Pancreas (tissue), 10 donors: ENCODE measurements around the gene CLSTN3. TPM values are rescaled to one million over a fixed set of nuclear protein-coding genes. Genes with fewer than 3 reads are reported as not detected.

Experiments
- ATAC-seq, 4 donors: fragments of 200-7000 bp; cut with Tn5 transposase; one replicate each; pipeline versions ENCODE4 v1.8.0 to v1.9.1; 2020; ENCODE audit warnings: mild to moderate bottlenecking in 4 of 4, moderate library complexity in 4 of 4
- DNase-seq, 6 donors: peaks; one replicate each; pipeline ENCODE4 v3.0.0-alpha.2; 2020
- FAIRE-seq: peaks from 2 replicates; lab custom pipeline; 2012; peaks lifted over from hg19 to GRCh38; lab: Jason Lieb, UNC
- H3K27ac ChIP-seq, 4 donors: fragments of 200-600 bp; sonication (generic); 1 replicate in 3 of 4; 2 replicates in 1 of 4; pipeline versions ENCODE4 v1.5.0 to v1.8.0; 2020
- H3K27me3 ChIP-seq, 4 donors: fragments of 200-600 bp; one replicate each; pipeline ENCODE4 v1.8.0; 2021
- H3K36me3 ChIP-seq, 3 donors: fragments of 200-600 bp; sonication (generic) in 1 of 3; one replicate each; pipeline versions ENCODE4 v1.5.0 to v1.8.0; 2020 to 2021
- H3K4me1 ChIP-seq, 3 donors: fragments of 200-600 bp; one replicate each; pipeline ENCODE4 v1.8.0; 2021
- H3K4me3 ChIP-seq, 4 donors: fragments of 200-600 bp; sonication (generic) in 2 of 4; one replicate each; pipeline versions ENCODE4 v1.5.0 to v1.8.0; 2020 to 2021
- H3K9me3 ChIP-seq, 4 donors: fragments of 200-600 bp; one replicate each; pipeline ENCODE4 v1.8.0; 2021
- WGBS, 2 donors: extraction: QIAGEN DNeasy Blood & Tissue Kit; methylation state at CpG; one replicate each; pipeline ENCODE4 v1.1.7; 2013; 5-methylcytosine and 5-hydroxymethylcytosine counted together
- intact Hi-C, 3 donors: fragments of 100-400 bp; cut with DNase I; formaldehyde crosslinking; loops; one replicate each; pipeline versions ENCODE4 v1.11.1 to v1.14.2; 2022
- polyA plus RNA-seq, 2 donors: library from polyadenylated mRNA; stranded (reverse); fragments of 200-250 nt; gene quantifications; one replicate each; pipeline ENCODE4 v1.2.3, GENCODE V29; 2013
- total RNA-seq, 6 donors: library from RNA; stranded (reverse); fragmentation: NEBNext Ultra II Directional in 4 of 6; extraction: Animal tissue kit (Norgen Biotek cat#: 25700) in 4 of 6; gene quantifications; one replicate each; pipeline versions ENCODE4 v1.2.1 to v1.2.4, GENCODE V29; 2021 to 2023
- TF ChIP-seq, protein P1 (sequence below), 4 donors: fragments of 200-600 bp; sonication (generic) in 3 of 4; IDR thresholded peaks; one replicate each; pipeline versions ENCODE4 v1.5.0 to v1.8.0; 2021; ENCODE audit warnings: antibody characterized with exemption in 4 of 4
- donor health status: healthy with polysubstance abuse.
- donor health status: DM: no; HTN: no; CAD: no; lungs with moderate emphysema.
- donor health status: DM: no; HTN: no; CAD: no.
- donor health status: control.
- donor health status: control.
- donor health status: Bipolar disorder and iron deficiency.
- donor health status: DM: yes; HTN: yes; CAD: no.
- donor health status: DM: no; HTN: no; CAD: no.
- donor health status: DM: no; HTN: no; CAD: no.
- donor health status: DM: yes; HTN: yes; CAD: no.

CLSTN3 gene
- total and polyA plus RNA-seq, 8 donors, result 7.8 to 26.2 (median 18.0) TPM

DNA sequence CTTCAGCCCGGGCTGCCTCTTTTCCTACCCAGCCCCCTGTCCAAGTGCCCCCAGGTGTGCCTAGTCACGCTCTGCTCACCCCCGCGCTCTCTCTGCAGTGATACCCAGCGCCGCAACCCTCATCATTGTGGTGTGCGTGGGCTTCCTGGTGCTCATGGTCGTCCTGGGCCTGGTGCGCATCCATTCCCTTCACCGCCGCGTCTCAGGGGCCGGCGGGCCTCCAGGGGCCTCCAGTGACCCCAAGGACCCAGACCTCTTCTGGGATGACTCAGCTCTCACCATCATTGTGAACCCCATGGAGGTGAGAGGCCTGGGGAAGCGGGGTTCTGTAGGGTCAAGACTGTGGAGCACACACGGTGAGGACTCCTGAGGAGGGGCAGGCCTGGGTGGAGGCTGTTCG lies 27.2 kb downstream of the CLSTN3 start:
- TF ChIP-seq, protein P1, sequence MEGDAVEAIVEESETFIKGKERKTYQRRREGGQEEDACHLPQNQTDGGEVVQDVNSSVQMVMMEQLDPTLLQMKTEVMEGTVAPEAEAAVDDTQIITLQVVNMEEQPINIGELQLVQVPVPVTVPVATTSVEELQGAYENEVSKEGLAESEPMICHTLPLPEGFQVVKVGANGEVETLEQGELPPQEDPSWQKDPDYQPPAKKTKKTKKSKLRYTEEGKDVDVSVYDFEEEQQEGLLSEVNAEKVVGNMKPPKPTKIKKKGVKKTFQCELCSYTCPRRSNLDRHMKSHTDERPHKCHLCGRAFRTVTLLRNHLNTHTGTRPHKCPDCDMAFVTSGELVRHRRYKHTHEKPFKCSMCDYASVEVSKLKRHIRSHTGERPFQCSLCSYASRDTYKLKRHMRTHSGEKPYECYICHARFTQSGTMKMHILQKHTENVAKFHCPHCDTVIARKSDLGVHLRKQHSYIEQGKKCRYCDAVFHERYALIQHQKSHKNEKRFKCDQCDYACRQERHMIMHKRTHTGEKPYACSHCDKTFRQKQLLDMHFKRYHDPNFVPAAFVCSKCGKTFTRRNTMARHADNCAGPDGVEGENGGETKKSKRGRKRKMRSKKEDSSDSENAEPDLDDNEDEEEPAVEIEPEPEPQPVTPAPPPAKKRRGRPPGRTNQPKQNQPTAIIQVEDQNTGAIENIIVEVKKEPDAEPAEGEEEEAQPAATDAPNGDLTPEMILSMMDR (IDR thresholded peaks at IDR 0.05), result no peak
- 89 to 91% methylated on average over 17 of the region's 17 CpGs for WGBS, 2 donors
- H3K27me3 ChIP-seq, result no peaks in the 10 kb centered on the region

DNA sequence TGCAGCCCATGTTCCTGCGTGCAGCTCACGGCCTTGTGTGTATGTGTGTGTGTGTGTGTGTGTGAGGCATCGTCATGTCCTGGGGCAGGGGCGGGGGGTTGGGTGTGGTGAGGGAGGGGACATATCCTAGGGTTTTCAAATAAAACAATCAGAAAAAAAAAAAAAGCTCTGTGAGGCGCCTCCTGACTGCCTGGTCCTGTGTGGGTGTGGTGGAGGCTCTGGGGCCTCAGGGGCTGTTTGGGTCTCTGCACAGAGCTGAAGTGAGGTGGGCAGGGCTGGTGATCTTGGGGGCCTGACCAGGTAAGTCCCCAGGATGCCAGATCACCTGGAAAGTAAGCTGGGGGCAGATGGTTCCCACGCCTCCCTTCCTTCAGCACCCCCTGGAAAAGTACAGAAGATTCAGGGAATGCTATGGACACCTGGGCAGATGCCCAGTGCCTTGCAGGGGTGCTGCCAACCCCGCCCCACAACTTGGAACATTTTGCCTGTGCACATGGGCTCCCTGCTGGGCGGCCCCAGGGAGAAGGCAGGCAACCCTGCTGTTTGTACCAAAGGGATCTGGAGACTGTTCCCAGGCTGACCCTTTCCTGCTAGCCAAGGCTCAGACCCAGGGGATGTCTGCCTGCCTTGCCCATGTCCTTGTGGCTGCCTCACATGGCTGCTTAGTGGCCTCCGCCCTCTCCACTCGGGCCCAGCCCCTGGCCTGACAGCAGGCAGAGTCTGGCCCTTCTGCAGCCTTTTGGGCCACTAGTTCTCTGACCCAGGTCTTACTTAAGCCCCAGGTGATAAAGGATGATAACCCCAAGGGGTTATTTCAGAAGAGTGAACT lies 28.8 kb downstream of the CLSTN3 start:
- FAIRE-seq (no peak), DNase-seq (no peak), ATAC-seq (no peak)
- Histone ChIP-seq H3K4me1 (no peaks in the 10 kb centered on the region), H3K36me3 (peaks cover 0 to 5% (median 0%) of the 10 kb centered on the region in 3 donors), H3K4me3 (no peak overlapping the region), H3K27me3 (no peaks in the 10 kb centered on the region), H3K9me3 (no peaks in the 10 kb centered on the region), H3K27ac (no peak overlapping the region)
- TF ChIP-seq, protein P1 (IDR thresholded peaks at IDR 0.05), result no peak
- intact Hi-C loops, result no loop called here
- WGBS, 2 donors, result 75 to 76% methylated on average over 10 of the region's 10 CpGs

More for the DNA sequence above, 27.2 kb downstream of the CLSTN3 start:
- intact Hi-C loops, result no loop called here
- no peak for ATAC-seq
- Histone ChIP-seq H3K9me3 (no peaks in the 10 kb centered on the region), H3K27ac (no peak overlapping the region), H3K4me3 (no peak overlapping the region), H3K36me3 (peaks cover 0 to 5% (median 0%) of the 10 kb centered on the region in 3 donors), H3K4me1 (no peaks in the 10 kb centered on the region)
- FAIRE-seq, result no peak
- DNase-seq, result no peak

DNA sequence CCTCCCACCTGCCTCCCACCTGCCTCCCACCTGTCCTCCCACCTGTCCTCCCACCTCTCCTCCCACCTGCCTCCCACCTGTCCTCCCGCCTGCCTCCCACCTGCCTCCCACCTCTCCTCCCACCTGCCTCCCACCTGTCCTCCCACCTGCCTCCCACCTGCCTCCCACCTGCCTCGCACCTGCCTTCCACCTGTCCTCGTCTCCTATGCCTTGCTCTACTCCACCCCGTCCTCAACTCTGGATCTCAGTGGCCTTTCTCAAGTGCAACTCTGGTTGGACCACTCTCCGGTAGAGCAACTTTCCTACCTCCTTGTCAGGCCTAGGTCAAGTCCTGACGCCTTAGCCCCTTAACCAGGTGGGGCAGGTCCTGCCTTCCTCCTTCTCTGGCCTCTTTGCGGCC lies 30.0 kb downstream of the CLSTN3 start:
- intact Hi-C loops, result no loop called here

DNA sequence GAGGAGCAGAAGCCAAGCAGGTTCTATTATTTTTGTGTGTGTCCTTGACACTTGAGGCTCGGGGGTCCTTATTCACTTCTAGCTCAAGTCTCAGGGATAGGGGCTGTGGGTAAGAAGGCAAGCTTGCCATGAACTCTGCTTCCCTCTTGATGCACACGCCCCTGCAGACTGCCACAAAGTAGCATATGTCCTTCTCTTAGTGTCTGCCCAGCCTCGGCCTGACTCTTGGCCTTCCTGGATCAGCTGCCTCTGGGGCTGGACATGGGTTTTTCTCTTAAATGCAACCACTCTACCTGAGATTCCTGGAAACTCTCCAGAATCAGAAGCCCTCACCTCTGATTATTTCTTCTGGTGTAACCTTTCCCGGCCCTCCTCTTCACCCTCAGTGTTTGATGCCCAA lies 31.2 kb downstream of the CLSTN3 start:
- ATAC-seq (no peak), FAIRE-seq (no peak), DNase-seq (no peak)
- TF ChIP-seq, protein P1 (IDR thresholded peaks at IDR 0.05), result no peak
- H3K4me3 ChIP-seq, result no peak overlapping the region
- WGBS, 2 donors, result 76 to 84% methylated on average over 4 of the region's 4 CpGs
- no peaks in the 10 kb centered on the region for H3K27me3 ChIP-seq
- intact Hi-C loops, result no loop called here
- H3K36me3 ChIP-seq, result no peaks in the 10 kb centered on the region
- H3K9me3 ChIP-seq, result no peaks in the 10 kb centered on the region
- H3K27ac ChIP-seq, result no peak overlapping the region
- H3K4me1 ChIP-seq, result no peaks in the 10 kb centered on the region

More for the DNA sequence above, 30.0 kb downstream of the CLSTN3 start:
- WGBS, 2 donors, result 65 to 67% methylated on average over 7 of the region's 7 CpGs
- Histone ChIP-seq H3K4me1 (no peaks in the 10 kb centered on the region), H3K9me3 (no peaks in the 10 kb centered on the region), H3K36me3 (peaks cover 0 to under 1% (median 0%) of the 10 kb centered on the region in 3 donors), H3K27me3 (no peaks in the 10 kb centered on the region), H3K4me3 (no peak overlapping the region), H3K27ac (no peak overlapping the region)
- TF ChIP-seq, protein P1 (IDR thresholded peaks at IDR 0.05), result no peak
- no peak for ATAC-seq
- no peak for DNase-seq
- FAIRE-seq, result no peak

DNA sequence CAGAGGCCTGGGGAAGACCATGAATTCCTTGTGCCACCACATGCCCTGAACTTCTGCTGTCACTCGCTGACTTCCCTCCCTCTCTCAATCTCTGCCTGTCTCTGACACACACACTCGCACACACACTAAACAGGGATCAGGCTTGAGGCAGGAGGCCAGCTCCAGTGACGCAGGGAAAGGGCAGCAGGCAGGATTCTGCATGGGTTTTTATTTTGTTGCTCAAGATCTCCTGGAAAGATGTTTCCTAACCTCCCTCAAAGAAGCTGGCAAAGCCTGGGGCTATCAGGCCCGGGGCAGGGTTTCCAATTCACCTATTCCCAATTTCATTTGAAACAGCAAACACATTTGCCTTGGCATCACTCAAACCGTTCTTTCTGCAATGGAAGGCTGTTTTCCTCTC lies 31.6 kb downstream of the CLSTN3 start:
- no peaks in the 10 kb centered on the region for H3K4me1 ChIP-seq
- ATAC-seq, result no peak
- H3K27ac ChIP-seq, result no peak overlapping the region
- WGBS, 2 donors, result 81 to 95% methylated on average over 5 of the region's 5 CpGs
- H3K27me3 ChIP-seq, result no peaks in the 10 kb centered on the region
- intact Hi-C loops, result no loop called here
- H3K4me3 ChIP-seq, result no peak overlapping the region
- no peak for FAIRE-seq
- DNase-seq, result no peak
- H3K36me3 ChIP-seq, result no peaks in the 10 kb centered on the region
- no peaks in the 10 kb centered on the region for H3K9me3 ChIP-seq
- TF ChIP-seq, protein P1 (IDR thresholded peaks at IDR 0.05), result no peak
